B cell (primary cell): Measurements from ENCODE around the gene PTPRG. TPM values are rescaled to one million over a fixed set of nuclear protein-coding genes. Genes with fewer than 3 reads are reported as not detected.

Experiments
- ATAC-seq: fragments of 200-7000 bp; cut with Tn5 transposase; one replicate; pipeline ENCODE4 v1.10.0; 2021; ENCODE audit warnings: low read depth, mild to moderate bottlenecking, moderate number of reproducible peaks, moderate library complexity
- CTCF ChIA-PET: fragments of 350-600 bp; sonication (Branson Sonifier 250); formaldehyde crosslinking; loops from one replicate; lab custom pipeline; 2021; ENCODE audit warnings: antibody characterized with exemption, inconsistent platforms; lab: Charles Lee
- POLR2A ChIA-PET: fragments of 350-600 bp; sonication (Branson Sonifier 250); formaldehyde crosslinking; loops from one replicate; lab custom pipeline; 2021; ENCODE audit warnings: antibody characterized with exemption; lab: Charles Lee
- DNase-seq: peaks from one replicate; pipeline ENCODE4 v3.0.0; 2013
- H2AFZ ChIP-seq: 2 replicates; pipeline ENCODE4 v1.6.1; 2012; ENCODE audit warnings: mild to moderate bottlenecking, low read depth, low read length; ENCODE audit not compliant: insufficient read depth, poor library complexity, severe bottlenecking
- H3K27ac ChIP-seq, 2 donors: 1 replicate in 1 of 2; 2 replicates in 1 of 2; pipeline ENCODE4 v1.5.1; 2012 to 2013; ENCODE audit warnings: low read length in 2 of 2, mild to moderate bottlenecking in 2 of 2, moderate library complexity in 1 of 2
- H3K27me3 ChIP-seq, 4 experiments: fragments of 200-600 bp in 1 of 4; sonication (generic) in 1 of 4; replicated peaks in 1 of 4; 1 replicate in 2 of 4; 2 replicates in 2 of 4; pipeline versions ENCODE4 v1.6.1 to v1.7.0; 2013 to 2016; ENCODE audit warnings: low read length in 3 of 4, mild to moderate bottlenecking in 2 of 4, mixed read lengths in 1 of 4, moderate library complexity in 1 of 4; ENCODE audit not compliant: insufficient read depth in 4 of 4, control insufficient read depth in 3 of 4; ENCODE audit errors: control extremely low read depth in 1 of 4
- H3K36me3 ChIP-seq, 2 experiments: replicated peaks in 1 of 2; 1 replicate in 1 of 2; 2 replicates in 1 of 2; pipeline versions ENCODE4 v1.6.1 to v1.7.1; 2013; ENCODE audit warnings: low read length in 1 of 2; ENCODE audit not compliant: insufficient read depth in 2 of 2, control insufficient read depth in 1 of 2; ENCODE audit errors: control extremely low read depth in 1 of 2, extremely low read depth in 1 of 2
- H3K4me1 ChIP-seq, 2 donors: fragments of 200-600 bp in 1 of 2; sonication (generic) in 1 of 2; 1 replicate in 1 of 2; 2 replicates in 1 of 2; pipeline versions ENCODE4 v1.5.1 to v1.6.1; 2013 to 2017; ENCODE audit warnings: low read length in 2 of 2; ENCODE audit not compliant: control insufficient read depth in 2 of 2, insufficient read depth in 2 of 2
- H3K4me2 ChIP-seq: replicated peaks from 2 replicates; pipeline ENCODE3; 2012; ENCODE audit warnings: mild to moderate bottlenecking, low read depth, low read length; ENCODE audit not compliant: poor library complexity, severe bottlenecking
- H3K4me3 ChIP-seq, 5 experiments: fragments of 200-600 bp in 1 of 5; sonication (generic) in 1 of 5; 1 replicate in 3 of 5; 2 replicates in 2 of 5; pipeline versions ENCODE4 v1.5.1 to v1.7.0; 2011 to 2016; ENCODE audit warnings: low read length in 4 of 5, mild to moderate bottlenecking in 4 of 5, low read depth in 2 of 5, control low read depth in 1 of 5, moderate library complexity in 1 of 5; ENCODE audit not compliant: insufficient read depth in 1 of 5; ENCODE audit errors: control extremely low read depth in 1 of 5, extremely low read depth in 1 of 5
- H3K79me2 ChIP-seq: fragments of 200-600 bp; sonication (generic); one replicate; pipeline ENCODE4 v1.6.0; 2016; ENCODE audit warnings: low read length; ENCODE audit not compliant: control insufficient read depth, insufficient read depth
- H3K9ac ChIP-seq: fragments of 200-600 bp; sonication (generic); 2 replicates; pipeline ENCODE4 v1.6.1; 2017; ENCODE audit warnings: mild to moderate bottlenecking, low read length, moderate library complexity
- H3K9me3 ChIP-seq, 3 donors: one replicate each; pipeline versions ENCODE4 v1.6.1 to v1.7.1; 2013; ENCODE audit warnings: low read length in 2 of 3; ENCODE audit not compliant: control insufficient read depth in 2 of 3, insufficient read depth in 1 of 3; ENCODE audit errors: control extremely low read depth in 1 of 3
- H4K20me1 ChIP-seq: 2 replicates; pipeline ENCODE4 v1.6.0; 2012; ENCODE audit warnings: mild to moderate bottlenecking, low read length; ENCODE audit not compliant: insufficient read depth, control insufficient read depth, poor library complexity, severe bottlenecking
- H3K27ac Mint-ChIP-seq: one replicate; pipeline ENCODE4 v1.8.0; 2021; ENCODE audit warnings: mixed read lengths
- H3K27me3 Mint-ChIP-seq: one replicate; pipeline ENCODE4 v1.8.0; 2021; ENCODE audit warnings: mixed read lengths
- H3K4me1 Mint-ChIP-seq: one replicate; pipeline ENCODE4 v1.8.0; 2021; ENCODE audit warnings: mixed read lengths
- H3K4me3 Mint-ChIP-seq: one replicate; pipeline ENCODE4 v1.8.0; 2021; ENCODE audit warnings: mixed read lengths
- H3K9me3 Mint-ChIP-seq: one replicate; pipeline ENCODE4 v1.8.0; 2022; ENCODE audit warnings: mixed read lengths; ENCODE audit not compliant: insufficient read depth
- CTCF ChIP-seq: fragments of 200-600 bp; IDR thresholded peaks from one replicate; pipeline ENCODE4 v1.8.0; 2022; ENCODE audit warnings: antibody characterized with exemption, mild to moderate bottlenecking
- EZH2 ChIP-seq: IDR thresholded peaks from 2 replicates; pipeline ENCODE4 v1.6.1; 2012; ENCODE audit warnings: borderline replicate concordance, low read depth, mild to moderate bottlenecking, moderate library complexity, low read length; ENCODE audit not compliant: insufficient read depth, poor library complexity, severe bottlenecking
- WGBS: methylation state at CpG from one replicate; pipeline ENCODE4 v1.1.5; 2013; ENCODE audit warnings: missing lambda C conversion rate; ENCODE audit not compliant: insufficient coverage; 5-methylcytosine and 5-hydroxymethylcytosine counted together
- intact Hi-C: fragments of 100-400 bp; cut with micrococcal nuclease; formaldehyde crosslinking; loops from one replicate; pipeline ENCODE4 v1.10.0; 2022
- polyA plus RNA-seq: library from polyadenylated mRNA; depleted of rRNA; stranded (reverse); fragments of >200 nt; gene quantifications from 2 replicates; pipeline ENCODE4 v1.2.3, GENCODE V29; 2012
- total RNA-seq, 2 donors: library from RNA; stranded (reverse); fragments of 120-200 nt in 1 of 2; gene quantifications; 1 replicate in 1 of 2; 2 replicates in 1 of 2; pipeline versions ENCODE4 v1.2.3 to v1.2.4, GENCODE V29; 2013 to 2022

PTPRG gene
- total and polyA plus RNA-seq, 2 donors (not counting 1 experiment from before 2014, with no cell fraction given) = 0.12 to 1.3 TPM

DNA sequence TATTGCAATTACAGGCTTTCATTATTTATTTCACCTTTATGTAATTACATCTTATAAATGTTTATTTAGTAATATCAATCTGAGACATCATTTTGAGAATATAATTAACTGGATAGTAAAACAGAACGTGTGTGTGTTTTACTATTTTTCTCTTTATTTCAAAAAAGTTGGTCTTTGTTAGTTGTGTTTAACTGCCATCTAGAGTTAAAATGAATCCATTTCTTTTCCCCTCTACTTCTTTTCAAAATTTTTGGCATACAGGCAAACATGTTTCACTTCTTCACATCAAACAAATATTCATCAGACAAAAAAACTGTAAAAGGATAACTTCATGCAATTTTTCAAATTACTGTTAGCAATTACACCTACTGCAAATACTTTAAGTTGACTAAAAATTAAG lies 750.8 kb downstream of the PTPRG start:
- ATAC-seq (no peak), DNase-seq (no peak)
- no peak for TF ChIP-seq EZH2
- TF ChIP-seq CTCF = no peak
- Histone ChIP-seq H3K9me3 (no peaks in the 10 kb centered on the region), H3K9ac (no peak overlapping the region), H3K79me2 (no peaks in the 10 kb centered on the region), H3K4me1 (no peaks in the 10 kb centered on the region), H4K20me1 (no peaks in the 10 kb centered on the region), H3K27me3 (no peaks in the 10 kb centered on the region), H2AFZ (no peak overlapping the region), H3K27ac (no peak overlapping the region), H3K36me3 (no peaks in the 10 kb centered on the region), H3K4me3 (no peak overlapping the region), H3K4me2 (no peak overlapping the region)
- intact Hi-C loops = no loop called here
- Mint-ChIP-seq H3K4me1 (no peaks in the 10 kb centered on the region), H3K4me3 (no peak overlapping the region), H3K9me3 (no peaks in the 10 kb centered on the region), H3K27me3 (peaks cover 7% of the 10 kb centered on the region), H3K27ac (no peak overlapping the region)
- WGBS = no CpG with 5 or more reads among the region's 1 CpG
- POLR2A ChIA-PET = no interaction called here
- CTCF ChIA-PET = no interaction called here

DNA sequence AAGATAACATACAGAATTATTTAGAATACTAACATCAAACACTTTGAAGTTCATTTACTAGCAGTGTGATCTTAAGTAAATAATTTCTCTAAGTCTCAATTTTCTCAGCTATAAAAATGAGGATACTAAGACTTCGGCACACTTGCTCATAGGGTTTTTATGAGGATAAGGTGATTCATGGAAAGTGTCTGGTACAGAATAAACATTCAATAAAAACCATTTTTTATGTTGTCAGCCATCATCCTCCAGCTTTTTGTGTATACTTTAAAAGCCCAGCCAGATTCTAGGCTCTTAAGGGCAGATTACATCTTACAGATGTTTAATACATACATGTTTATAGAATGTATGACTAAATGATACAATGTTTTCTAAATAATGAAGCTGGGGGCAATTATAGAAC lies 755.2 kb downstream of the PTPRG start:
- Mint-ChIP-seq H3K4me3 (no peak overlapping the region), H3K27me3 (peaks cover 19% of the 10 kb centered on the region), H3K4me1 (peaks cover 12% of the 10 kb centered on the region), H3K27ac (no peak overlapping the region), H3K9me3 (peaks cover 4% of the 10 kb centered on the region)
- no peak for DNase-seq
- intact Hi-C loops = loop anchor here (5.0 kb wide), 1 partner anchor 1064 kb away; the partner anchor contains the start of gene FHIT
- no peak for ATAC-seq
- no peaks in the 10 kb centered on the region for H3K79me2 ChIP-seq
- H2AFZ ChIP-seq = no peak overlapping the region
- H3K4me1 ChIP-seq = peaks cover 5 to 9% of the 10 kb centered on the region in 2 donors
- no peak overlapping the region for H3K4me2 ChIP-seq
- peaks cover 0 to 16% (median 2%) of the 10 kb centered on the region in 3 donors for H3K9me3 ChIP-seq
- H3K9ac ChIP-seq = no peak overlapping the region
- no peaks in the 10 kb centered on the region for H3K36me3 ChIP-seq
- H4K20me1 ChIP-seq = no peaks in the 10 kb centered on the region
- TF ChIP-seq CTCF (no peak), EZH2 (no peak)
- H3K27ac ChIP-seq = no peak overlapping the region
- WGBS = no CpG with 5 or more reads among the region's 1 CpG
- peaks cover 0 to 16% (median 3%) of the 10 kb centered on the region in 4 experiments for H3K27me3 ChIP-seq
- CTCF ChIA-PET = no interaction called here
- H3K4me3 ChIP-seq = no peak overlapping the region
- POLR2A ChIA-PET = no interaction called here
